Upper lobe of left lung (tissue), 4 donors: ENCODE measurements around the gene ADCY5.

Experiments used
- POLR2A ChIP-seq, 4 donors: fragments of 450-650 bp; IDR thresholded peaks; one replicate each; pipeline ENCODE4 v1.5.1; 2016 to 2017; ENCODE audit warnings: antibody characterized with exemption in 4 of 4, mild to moderate bottlenecking in 2 of 4
- TF ChIP-seq, protein P1 (sequence below), 6 experiments: fragments of 450-650 bp in 4 of 6; fragments of 200-600 bp in 2 of 6; sonication (generic) in 2 of 6; IDR thresholded peaks; one replicate each; pipeline ENCODE4 v1.5.1; 2016 to 2019; ENCODE audit warnings: antibody characterized with exemption in 6 of 6

DNA sequence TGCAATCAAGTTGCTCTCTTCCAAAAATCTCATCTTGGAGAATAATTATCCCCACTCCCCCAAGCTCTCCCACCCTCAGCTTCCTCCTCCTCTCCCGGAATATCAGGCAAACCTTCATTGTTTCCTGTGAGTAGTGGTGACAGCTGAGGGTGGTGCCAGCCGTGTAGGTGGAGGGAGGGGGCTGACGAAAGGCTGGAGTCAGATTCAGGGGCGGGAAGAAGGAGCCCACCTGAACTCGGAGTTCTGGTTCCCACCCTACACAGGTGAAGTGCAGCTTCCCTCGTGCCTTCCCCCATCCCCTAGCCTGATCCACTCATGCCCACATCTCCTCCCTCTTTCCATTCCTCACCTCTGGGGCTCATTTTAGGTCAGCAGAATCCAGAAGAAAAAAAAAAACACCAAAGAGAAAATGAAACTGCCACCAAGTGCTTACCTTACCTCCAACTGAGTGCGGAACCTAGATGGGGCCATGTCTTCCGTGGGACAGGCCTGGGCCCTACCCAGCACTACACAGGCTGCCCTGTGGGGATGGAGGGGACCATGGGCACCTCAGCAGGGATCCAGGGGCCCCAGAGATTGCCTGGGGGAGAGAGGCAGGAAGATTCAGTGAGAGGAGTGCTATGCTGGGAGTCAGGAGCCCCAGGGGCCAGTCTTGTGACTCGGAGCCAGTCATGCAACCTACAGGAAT, 81.3 kb downstream of the ADCY5 start:
- TF ChIP-seq, protein P1, sequence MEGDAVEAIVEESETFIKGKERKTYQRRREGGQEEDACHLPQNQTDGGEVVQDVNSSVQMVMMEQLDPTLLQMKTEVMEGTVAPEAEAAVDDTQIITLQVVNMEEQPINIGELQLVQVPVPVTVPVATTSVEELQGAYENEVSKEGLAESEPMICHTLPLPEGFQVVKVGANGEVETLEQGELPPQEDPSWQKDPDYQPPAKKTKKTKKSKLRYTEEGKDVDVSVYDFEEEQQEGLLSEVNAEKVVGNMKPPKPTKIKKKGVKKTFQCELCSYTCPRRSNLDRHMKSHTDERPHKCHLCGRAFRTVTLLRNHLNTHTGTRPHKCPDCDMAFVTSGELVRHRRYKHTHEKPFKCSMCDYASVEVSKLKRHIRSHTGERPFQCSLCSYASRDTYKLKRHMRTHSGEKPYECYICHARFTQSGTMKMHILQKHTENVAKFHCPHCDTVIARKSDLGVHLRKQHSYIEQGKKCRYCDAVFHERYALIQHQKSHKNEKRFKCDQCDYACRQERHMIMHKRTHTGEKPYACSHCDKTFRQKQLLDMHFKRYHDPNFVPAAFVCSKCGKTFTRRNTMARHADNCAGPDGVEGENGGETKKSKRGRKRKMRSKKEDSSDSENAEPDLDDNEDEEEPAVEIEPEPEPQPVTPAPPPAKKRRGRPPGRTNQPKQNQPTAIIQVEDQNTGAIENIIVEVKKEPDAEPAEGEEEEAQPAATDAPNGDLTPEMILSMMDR (IDR thresholded peaks at IDR 0.05): no peak
- no peak for TF ChIP-seq POLR2A (IDR thresholded peaks at IDR 0.05)
